ENCODE measurements around the gene SCLY.

The SCLY gene

GRCh38 chr2:238141541-238142318 is 80.9 kb downstream of the SCLY start:
- peak; percentile 46 for DNase-seq

GRCh38 chr2:238142382-238143205 is 81.8 kb downstream of the SCLY start:
- DNase-seq = peak; percentile 5

GRCh38 chr2:238143239-238143951 is 82.6 kb downstream of the SCLY start:
- peak; percentile 74 for DNase-seq

GRCh38 chr2:238144262-238144661 is 83.5 kb downstream of the SCLY start:
- DNase-seq = no peak

GRCh38 chr2:238145046-238145445 is 84.2 kb downstream of the SCLY start:
- DNase-seq = no peak

GRCh38 chr2:238145851-238146250 is 85.0 kb downstream of the SCLY start:
- DNase-seq = no peak

- no peak for DNase-seq
These were observed 86.2 kb downstream of the SCLY start for GRCh38 chr2:238146884-238147544.

GRCh38 chr2:238148981-238149380 is 88.2 kb downstream of the SCLY start:
- DNase-seq = no peak
